LNCAP (cell line): ENCODE measurements around the gene SH3TC1.
A peak's percentile ranks its signal among the peaks of the same experiment; 100 is the strongest.

Experiments
- TF ChIP-seq, protein P1 (sequence below): fragments of 450-650 bp; IDR thresholded peaks from 2 replicates; pipeline ENCODE4 v1.5.1; 2017; ENCODE audit warnings: mild to moderate bottlenecking

SH3TC1 gene

GRCh38 chr4:8266088-8266487 lies 67.0 kb downstream of the SH3TC1 start:
- TF ChIP-seq, protein P1, sequence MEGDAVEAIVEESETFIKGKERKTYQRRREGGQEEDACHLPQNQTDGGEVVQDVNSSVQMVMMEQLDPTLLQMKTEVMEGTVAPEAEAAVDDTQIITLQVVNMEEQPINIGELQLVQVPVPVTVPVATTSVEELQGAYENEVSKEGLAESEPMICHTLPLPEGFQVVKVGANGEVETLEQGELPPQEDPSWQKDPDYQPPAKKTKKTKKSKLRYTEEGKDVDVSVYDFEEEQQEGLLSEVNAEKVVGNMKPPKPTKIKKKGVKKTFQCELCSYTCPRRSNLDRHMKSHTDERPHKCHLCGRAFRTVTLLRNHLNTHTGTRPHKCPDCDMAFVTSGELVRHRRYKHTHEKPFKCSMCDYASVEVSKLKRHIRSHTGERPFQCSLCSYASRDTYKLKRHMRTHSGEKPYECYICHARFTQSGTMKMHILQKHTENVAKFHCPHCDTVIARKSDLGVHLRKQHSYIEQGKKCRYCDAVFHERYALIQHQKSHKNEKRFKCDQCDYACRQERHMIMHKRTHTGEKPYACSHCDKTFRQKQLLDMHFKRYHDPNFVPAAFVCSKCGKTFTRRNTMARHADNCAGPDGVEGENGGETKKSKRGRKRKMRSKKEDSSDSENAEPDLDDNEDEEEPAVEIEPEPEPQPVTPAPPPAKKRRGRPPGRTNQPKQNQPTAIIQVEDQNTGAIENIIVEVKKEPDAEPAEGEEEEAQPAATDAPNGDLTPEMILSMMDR: no peak

- TF ChIP-seq, protein P1: no peak
Observed at GRCh38 chr4:8266508-8266907, 67.4 kb downstream of the SH3TC1 start.

DNA sequence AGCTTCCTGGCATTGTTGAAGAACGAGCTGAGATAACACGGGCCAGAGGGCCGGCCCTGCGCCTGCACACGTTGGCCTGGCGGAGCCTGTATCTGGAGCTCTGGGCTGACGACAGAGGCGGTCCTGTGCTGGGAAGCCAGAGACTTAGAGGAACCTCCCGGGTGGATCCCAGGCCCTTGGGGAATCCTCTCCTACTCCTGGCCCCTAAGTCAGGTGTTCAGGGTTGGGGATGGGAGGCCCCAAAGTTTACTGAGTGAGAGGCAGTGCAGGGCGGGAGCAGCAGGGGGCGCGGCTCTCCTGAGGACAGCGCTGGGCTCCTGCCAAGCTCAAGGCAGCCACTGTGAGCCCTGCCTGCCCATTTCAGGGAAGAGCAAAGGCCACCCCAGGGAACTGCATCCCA lies 68.0 kb downstream of the SH3TC1 start:
- TF ChIP-seq, protein P1: peak; percentile 56

- TF ChIP-seq, protein P1: no peak
Observed at GRCh38 chr4:8268211-8268610, 69.1 kb downstream of the SH3TC1 start.

- TF ChIP-seq, protein P1: no peak
Observed at GRCh38 chr4:8268901-8269534, 69.9 kb downstream of the SH3TC1 start.

DNA sequence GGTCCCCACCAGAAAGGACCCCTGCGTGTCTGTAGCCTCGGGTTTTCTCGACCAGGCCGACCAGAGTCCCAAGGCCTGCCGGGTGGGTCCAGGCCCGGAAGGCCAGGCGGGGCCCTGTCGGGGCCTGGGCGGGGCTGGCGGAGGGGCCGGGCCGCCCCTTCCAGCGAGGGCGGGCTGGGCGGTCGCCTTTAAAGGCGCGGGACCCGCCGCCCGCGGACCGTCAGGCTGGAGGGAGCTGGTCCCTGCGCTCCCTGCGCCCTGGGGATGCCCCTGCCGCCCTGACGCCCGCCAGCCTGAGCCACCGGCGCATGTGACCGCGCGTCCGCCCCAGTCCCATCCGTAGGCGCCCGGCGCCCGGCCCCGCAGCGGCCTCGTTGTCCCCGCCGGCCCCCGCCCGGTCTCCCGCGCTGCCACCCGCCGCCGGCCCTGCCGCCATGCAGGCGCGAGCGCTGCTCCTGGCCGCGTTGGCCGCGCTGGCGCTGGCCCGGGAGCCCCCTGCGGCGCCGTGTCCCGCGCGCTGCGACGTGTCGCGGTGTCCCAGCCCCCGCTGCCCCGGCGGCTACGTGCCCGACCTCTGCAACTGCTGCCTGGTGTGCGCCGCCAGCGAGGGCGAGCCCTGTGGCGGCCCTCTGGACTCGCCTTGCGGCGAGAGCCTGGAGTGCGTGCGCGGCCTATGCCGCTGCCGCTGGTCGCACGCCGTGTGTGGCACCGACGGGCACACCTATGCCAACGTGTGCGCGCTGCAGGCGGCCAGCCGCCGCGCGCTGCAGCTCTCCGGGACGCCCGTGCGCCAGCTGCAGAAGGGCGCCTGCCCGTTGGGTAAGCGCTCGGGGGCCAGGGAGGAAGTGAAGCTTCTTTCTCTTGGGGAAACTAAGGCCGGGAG lies 70.7 kb downstream of the SH3TC1 start, which contains the start of gene HTRA3:
Gene HTRA3 (plus strand): TSS at position 220 of the 883 bp plus-strand sequence. CDS start 215 bp downstream, at position 435.
- TF ChIP-seq, protein P1: no peak

DNA sequence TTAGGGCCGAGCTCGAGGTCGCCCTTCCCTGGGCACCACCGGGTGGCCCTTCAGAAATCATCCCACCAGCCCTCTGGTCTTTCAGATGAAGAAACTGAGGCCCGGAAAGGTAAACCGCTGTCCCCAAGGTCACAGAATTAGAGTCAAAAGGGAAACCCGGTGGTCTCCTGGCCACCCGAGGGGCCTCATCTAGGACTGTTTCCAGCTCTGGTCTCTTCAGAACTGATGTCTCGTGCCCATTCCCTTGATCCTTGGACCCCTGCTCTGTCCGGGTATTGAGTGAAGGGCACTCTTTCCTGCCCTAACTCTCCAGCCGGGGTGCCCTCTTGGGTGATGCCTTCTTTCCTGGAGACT lies 71.3 kb downstream of the SH3TC1 start:
- TF ChIP-seq, protein P1: no peak
